HFFc6 (cell line): ENCODE data around the gene NUDT16L1. TPM values are rescaled to one million over a fixed set of nuclear protein-coding genes. Genes with fewer than 3 reads are reported as not detected.

ENCODE experiments used
- DNase-seq: peaks from one replicate; pipeline ENCODE4 v3.0.0-alpha.2; 2018
- H3K27ac Mint-ChIP-seq: 2 replicates; pipeline ENCODE4 v1.8.0; 2020; ENCODE audit warnings: mild to moderate bottlenecking, mixed read lengths
- H3K27me3 Mint-ChIP-seq: 2 replicates; pipeline ENCODE4 v1.8.0; 2021; ENCODE audit warnings: mild to moderate bottlenecking, moderate library complexity, mixed read lengths; ENCODE audit not compliant: insufficient read depth
- H3K36me3 Mint-ChIP-seq: 2 replicates; pipeline ENCODE4 v1.8.0; 2021; ENCODE audit warnings: low read depth, mixed read lengths
- H3K4me1 Mint-ChIP-seq: 2 replicates; pipeline ENCODE4 v1.8.0; 2020; ENCODE audit warnings: low read depth, mixed read lengths
- H3K4me3 Mint-ChIP-seq: 2 replicates; pipeline ENCODE4 v1.8.0; 2020; ENCODE audit warnings: mild to moderate bottlenecking, moderate library complexity, mixed read lengths
- H3K9me3 Mint-ChIP-seq: 2 replicates; pipeline ENCODE4 v1.8.0; 2020; ENCODE audit warnings: mild to moderate bottlenecking, mixed read lengths
- CTCF ChIP-seq: fragments of 200-600 bp; sonication (generic); IDR thresholded peaks from 2 replicates; pipeline ENCODE4 v1.5.0; 2021; ENCODE audit warnings: antibody characterized with exemption, mild to moderate bottlenecking
- total RNA-seq, 6 experiments: library from RNA; stranded (reverse); fragmentation: NEBNext Ultra II Directional; extraction: Animal tissue kit (Norgen Biotek cat#: 25700); gene quantifications; 2 replicates in 1 of 6; 3 replicates in 5 of 6; pipeline ENCODE4 v1.2.3, GENCODE V29; 2021

NUDT16L1 gene
- total RNA-seq, 6 experiments from 2014 or later: 33.2 to 41.8 (median 34.3) TPM

GRCh38 chr16:4714996-4715395 lies 21.6 kb downstream of the NUDT16L1 start:
- Mint-ChIP-seq H3K36me3 (peaks cover 21% of the 10 kb centered on the region), H3K4me3 (no peak overlapping the region), H3K9me3 (no peaks in the 10 kb centered on the region), H3K27me3 (no peaks in the 10 kb centered on the region; the same call in 1 of the 2 replicates), H3K27ac (no peak overlapping the region), H3K4me1 (no peaks in the 10 kb centered on the region)
- no peak for DNase-seq
- no peak for TF ChIP-seq CTCF

GRCh38 chr16:4718466-4718865 lies 25.1 kb downstream of the NUDT16L1 start:
- Mint-ChIP-seq H3K4me1 (no peaks in the 10 kb centered on the region), H3K4me3 (no peak overlapping the region), H3K27ac (no peak overlapping the region), H3K9me3 (no peaks in the 10 kb centered on the region), H3K36me3 (peaks cover 10% of the 10 kb centered on the region), H3K27me3 (no peaks in the 10 kb centered on the region)
- no peak for DNase-seq
- TF ChIP-seq CTCF: no peak

GRCh38 chr16:4723071-4723767 lies 29.9 kb downstream of the NUDT16L1 start:
- H3K4me3 Mint-ChIP-seq: no peak overlapping the region
- no peaks in the 10 kb centered on the region for H3K9me3 Mint-ChIP-seq
- TF ChIP-seq CTCF: no peak
- DNase-seq: no peak
- no peak overlapping the region for H3K27ac Mint-ChIP-seq
- no peaks in the 10 kb centered on the region for H3K27me3 Mint-ChIP-seq
- peaks cover 1% of the 10 kb centered on the region for H3K36me3 Mint-ChIP-seq
- H3K4me1 Mint-ChIP-seq: no peaks in the 10 kb centered on the region

- Mint-ChIP-seq H3K4me3 (no peak overlapping the region), H3K27me3 (no peaks in the 10 kb centered on the region), H3K4me1 (no peaks in the 10 kb centered on the region), H3K27ac (no peak overlapping the region), H3K36me3 (no peaks in the 10 kb centered on the region), H3K9me3 (no peaks in the 10 kb centered on the region)
- DNase-seq: no peak
- no peak for TF ChIP-seq CTCF
Observed at GRCh38 chr16:4724661-4725270, 31.4 kb downstream of the NUDT16L1 start.

- Mint-ChIP-seq H3K27ac (no peak overlapping the region), H3K36me3 (peaks cover 4% of the 10 kb centered on the region; the same call in 1 of the 2 replicates)
- TF ChIP-seq CTCF: no peak
Observed at GRCh38 chr16:4726616-4727015, 33.3 kb downstream of the NUDT16L1 start.

More at GRCh38 chr16:4726616-4727015, 33.3 kb downstream of the NUDT16L1 start:
- DNase-seq: no peak
- Mint-ChIP-seq H3K27me3 (no peaks in the 10 kb centered on the region), H3K9me3 (no peaks in the 10 kb centered on the region), H3K4me1 (no peaks in the 10 kb centered on the region), H3K4me3 (no peak overlapping the region)
